C4-2B (cell line): ENCODE results near the gene OTULIN.

Experiments
- H3K27ac ChIP-seq: fragments of 450-650 bp; 2 replicates; pipeline ENCODE4 v1.5.1; 2017
- CTCF ChIP-seq: fragments of 450-650 bp; conservative IDR thresholded peaks from 2 replicates; pipeline ENCODE4 v1.5.1; 2017; ENCODE audit warnings: mild to moderate bottlenecking
- ZFX ChIP-seq: fragments of 450-650 bp; IDR thresholded peaks from 2 replicates; pipeline ENCODE4 v1.6.1; 2017

The OTULIN gene

GRCh38 chr5:14722923-14723322, 58.4 kb downstream of the OTULIN start:
- TF ChIP-seq CTCF = no peak
- no peak for TF ChIP-seq ZFX
- peak overlapping the region; percentile 75 for H3K27ac ChIP-seq

- TF ChIP-seq CTCF (no peak), ZFX (no peak)
- no peak overlapping the region for H3K27ac ChIP-seq
Observed at GRCh38 chr5:14723701-14724132, 59.2 kb downstream of the OTULIN start.

- no peak for TF ChIP-seq ZFX
- no peak for TF ChIP-seq CTCF
Observed at GRCh38 chr5:14724633-14725032, 60.1 kb downstream of the OTULIN start.

GRCh38 chr5:14726066-14726838, 61.7 kb downstream of the OTULIN start:
- TF ChIP-seq ZFX (no peak), CTCF (no peak)
- H3K27ac ChIP-seq = no peak overlapping the region

More at GRCh38 chr5:14724633-14725032, 60.1 kb downstream of the OTULIN start:
- no peak overlapping the region for H3K27ac ChIP-seq

GRCh38 chr5:14727428-14727865, 62.9 kb downstream of the OTULIN start:
- H3K27ac ChIP-seq = no peak overlapping the region

GRCh38 chr5:14727928-14728458, 63.5 kb downstream of the OTULIN start:
- H3K27ac ChIP-seq = no peak overlapping the region
- TF ChIP-seq CTCF (no peak), ZFX (no peak)

More at GRCh38 chr5:14727428-14727865, 62.9 kb downstream of the OTULIN start:
- TF ChIP-seq ZFX = no peak
- TF ChIP-seq CTCF = peak; percentile 99

- TF ChIP-seq CTCF (no peak), ZFX (no peak)
- H3K27ac ChIP-seq = no peak overlapping the region
Observed at GRCh38 chr5:14728459-14728938, 64.0 kb downstream of the OTULIN start.
